ENCODE results near the gene HTR4. TPM values are rescaled to one million over a fixed set of nuclear protein-coding genes. Genes with fewer than 3 reads are reported as not detected.

The HTR4 gene
- polyA plus RNA-seq, 1 of the 3 experiments (the other 2 are of a cell fraction), result not detected

DNA sequence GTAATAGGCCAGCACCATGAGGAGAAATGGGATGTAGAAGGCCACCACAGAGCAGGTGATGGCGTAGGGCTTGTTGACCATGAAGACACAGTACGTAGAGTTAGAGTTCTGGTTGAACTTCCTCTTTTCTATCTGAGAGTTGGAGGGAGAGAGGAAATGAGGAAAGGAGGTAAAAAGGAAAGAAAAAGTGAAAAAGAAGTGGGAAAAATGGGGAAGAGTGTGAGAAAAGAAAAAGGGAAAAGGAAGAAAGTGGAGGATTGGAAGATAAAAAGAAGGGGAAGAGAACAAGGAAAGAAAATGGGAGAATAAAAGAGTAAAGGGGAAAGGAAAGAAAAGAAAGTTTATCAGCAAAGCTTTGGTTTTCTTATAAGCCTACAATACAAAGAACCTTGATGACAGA is 144.4 kb downstream of the HTR4 start:
- TF ChIP-seq RCOR1 (IDR thresholded peaks at IDR 0.05; ENCODE audit: low read length), result no peak
- TF ChIP-seq, protein P1, sequence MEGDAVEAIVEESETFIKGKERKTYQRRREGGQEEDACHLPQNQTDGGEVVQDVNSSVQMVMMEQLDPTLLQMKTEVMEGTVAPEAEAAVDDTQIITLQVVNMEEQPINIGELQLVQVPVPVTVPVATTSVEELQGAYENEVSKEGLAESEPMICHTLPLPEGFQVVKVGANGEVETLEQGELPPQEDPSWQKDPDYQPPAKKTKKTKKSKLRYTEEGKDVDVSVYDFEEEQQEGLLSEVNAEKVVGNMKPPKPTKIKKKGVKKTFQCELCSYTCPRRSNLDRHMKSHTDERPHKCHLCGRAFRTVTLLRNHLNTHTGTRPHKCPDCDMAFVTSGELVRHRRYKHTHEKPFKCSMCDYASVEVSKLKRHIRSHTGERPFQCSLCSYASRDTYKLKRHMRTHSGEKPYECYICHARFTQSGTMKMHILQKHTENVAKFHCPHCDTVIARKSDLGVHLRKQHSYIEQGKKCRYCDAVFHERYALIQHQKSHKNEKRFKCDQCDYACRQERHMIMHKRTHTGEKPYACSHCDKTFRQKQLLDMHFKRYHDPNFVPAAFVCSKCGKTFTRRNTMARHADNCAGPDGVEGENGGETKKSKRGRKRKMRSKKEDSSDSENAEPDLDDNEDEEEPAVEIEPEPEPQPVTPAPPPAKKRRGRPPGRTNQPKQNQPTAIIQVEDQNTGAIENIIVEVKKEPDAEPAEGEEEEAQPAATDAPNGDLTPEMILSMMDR (IDR thresholded peaks at IDR 0.05), result no peak
- no peak for TF ChIP-seq TCF12 (IDR thresholded peaks at IDR 0.05)
- Histone ChIP-seq H3K79me2 (ENCODE audit: insufficient read depth) (no peaks in the 10 kb centered on the region), H3K4me1 (ENCODE audit: control insufficient read depth in 1 of 2, insufficient read depth in 2 of 2, low read depth in 1 of 2, low read length in 1 of 2) (no peaks in the 10 kb centered on the region), H3K4me3 (ENCODE audit: low read depth in 2 of 2, low read length in 1 of 2) (no peak overlapping the region), H3K9ac (no peak overlapping the region), H2AFZ (ENCODE audit: low read depth) (no peak overlapping the region), H4K20me1 (ENCODE audit: insufficient read depth) (no peaks in the 10 kb centered on the region), H3K27me3 (ENCODE audit: insufficient read depth) (no peaks in the 10 kb centered on the region), H3F3A (replicated peaks; ENCODE audit: insufficient read depth) (no peaks in the 10 kb centered on the region), H3K36me3 (replicated peaks in 1 of 2; ENCODE audit: control insufficient read depth in 1 of 2, insufficient read depth in 2 of 2, low read length in 1 of 2) (no peaks in the 10 kb centered on the region), H3K9me3 (no peaks in the 10 kb centered on the region), H3K27ac (ENCODE audit: low read depth in 2 of 2, low read length in 1 of 2) (no peak overlapping the region), H3K4me2 (no peak overlapping the region), H3K9me2 (no peaks in the 10 kb centered on the region)
- ChIA-PET POLR2A (no interaction called here), CTCF (no interaction called here)
- 50% methylated on average over 2 of the region's 2 CpGs for WGBS (ENCODE audit: low lambda C conversion rate)
- no peak for DNase-seq

DNA sequence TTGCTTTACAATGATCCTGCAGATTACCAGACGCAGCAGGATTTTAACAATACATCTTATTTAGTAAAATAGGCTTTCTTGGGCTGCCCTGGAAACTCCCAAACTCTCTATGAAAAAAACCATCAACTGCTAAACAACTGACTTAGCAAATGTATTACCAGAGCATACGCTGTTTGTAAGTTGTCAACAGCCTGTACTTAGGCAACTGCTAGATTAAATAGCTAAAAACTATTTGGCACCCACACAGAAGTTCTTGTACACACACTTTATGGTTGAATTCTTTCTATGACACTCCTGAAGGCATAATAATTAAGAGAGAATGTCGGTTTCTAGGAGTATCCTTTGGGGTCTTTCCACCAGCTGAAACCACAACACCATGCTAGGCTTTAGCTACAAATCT is 146.7 kb downstream of the HTR4 start:
- Histone ChIP-seq H3K4me2 (no peak overlapping the region), H3K4me3 (ENCODE audit: low read depth in 2 of 2, low read length in 1 of 2) (no peak overlapping the region), H3K9me2 (no peaks in the 10 kb centered on the region), H3K79me2 (ENCODE audit: insufficient read depth) (no peaks in the 10 kb centered on the region), H3K9ac (no peak overlapping the region), H3K27ac (ENCODE audit: low read depth in 2 of 2, low read length in 1 of 2) (no peak overlapping the region), H4K20me1 (ENCODE audit: insufficient read depth) (no peaks in the 10 kb centered on the region), H2AFZ (ENCODE audit: low read depth) (no peak overlapping the region), H3K36me3 (replicated peaks in 1 of 2; ENCODE audit: control insufficient read depth in 1 of 2, insufficient read depth in 2 of 2, low read length in 1 of 2) (no peaks in the 10 kb centered on the region), H3K27me3 (ENCODE audit: insufficient read depth) (no peaks in the 10 kb centered on the region), H3K9me3 (no peaks in the 10 kb centered on the region), H3F3A (replicated peaks; ENCODE audit: insufficient read depth) (no peaks in the 10 kb centered on the region), H3K4me1 (ENCODE audit: control insufficient read depth in 1 of 2, insufficient read depth in 2 of 2, low read depth in 1 of 2, low read length in 1 of 2) (no peaks in the 10 kb centered on the region)
- WGBS (ENCODE audit: low lambda C conversion rate), result 47% methylated on average over 3 of the region's 3 CpGs
- POLR2A ChIA-PET, result no interaction called here
- TF ChIP-seq RFX5 (IDR thresholded peaks at IDR 0.05; ENCODE audit: low read length), result no peak
- DNase-seq, result no peak
- CTCF ChIA-PET, result interaction anchor here (1.1 to 1.3 kb wide), 2 partner anchors 24 to 223 kb away, joined by 3 to 5 read pairs; no protein-coding TSS in a partner anchor

DNA sequence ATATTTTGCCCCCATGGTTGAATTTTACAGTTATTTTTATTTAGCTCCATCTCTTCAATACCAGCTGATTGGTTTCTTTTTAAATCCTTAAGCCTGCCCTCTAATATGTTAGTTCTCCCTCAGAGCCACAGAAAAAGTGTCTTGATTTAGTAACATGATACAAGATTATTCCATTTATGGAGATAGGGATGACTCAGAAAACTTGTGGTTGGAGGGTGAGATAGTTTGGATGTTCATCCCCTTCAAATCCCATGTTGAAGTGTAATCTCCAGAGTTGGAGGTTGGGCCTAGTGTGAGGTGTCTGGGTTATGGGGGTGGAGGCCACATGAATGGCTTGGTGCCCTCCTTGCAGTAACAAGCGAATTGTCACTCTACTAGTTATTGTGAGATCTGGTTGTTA is 154.9 kb downstream of the HTR4 start:
- Histone ChIP-seq H4K20me1 (ENCODE audit: insufficient read depth) (no peaks in the 10 kb centered on the region), H3K9me3 (no peaks in the 10 kb centered on the region), H3K27me3 (ENCODE audit: insufficient read depth) (no peaks in the 10 kb centered on the region; the same call in 1 of the 2 replicates), H3K9me2 (no peaks in the 10 kb centered on the region), H3F3A (replicated peaks; ENCODE audit: insufficient read depth) (no peaks in the 10 kb centered on the region), H3K4me2 (no peak overlapping the region), H3K27ac (ENCODE audit: low read depth in 2 of 2, low read length in 1 of 2) (no peak overlapping the region), H3K4me3 (ENCODE audit: low read depth in 2 of 2, low read length in 1 of 2) (no peak overlapping the region), H3K9ac (no peak overlapping the region), H2AFZ (ENCODE audit: low read depth) (no peak overlapping the region), H3K79me2 (ENCODE audit: insufficient read depth) (no peaks in the 10 kb centered on the region), H3K36me3 (replicated peaks in 1 of 2; ENCODE audit: control insufficient read depth in 1 of 2, insufficient read depth in 2 of 2, low read length in 1 of 2) (no peaks in the 10 kb centered on the region), H3K4me1 (ENCODE audit: control insufficient read depth in 1 of 2, insufficient read depth in 2 of 2, low read depth in 1 of 2, low read length in 1 of 2) (no peaks in the 10 kb centered on the region)
- CTCF ChIA-PET, result interaction anchor here (0.9 kb wide), 1 partner anchor 231 kb away, joined by 3 read pairs; no protein-coding TSS in a partner anchor
- DNase-seq, result no peak
- POLR2A ChIA-PET, result no interaction called here
- TF ChIP-seq, protein P1 (IDR thresholded peaks at IDR 0.05), result no peak
- TF ChIP-seq, protein P2, sequence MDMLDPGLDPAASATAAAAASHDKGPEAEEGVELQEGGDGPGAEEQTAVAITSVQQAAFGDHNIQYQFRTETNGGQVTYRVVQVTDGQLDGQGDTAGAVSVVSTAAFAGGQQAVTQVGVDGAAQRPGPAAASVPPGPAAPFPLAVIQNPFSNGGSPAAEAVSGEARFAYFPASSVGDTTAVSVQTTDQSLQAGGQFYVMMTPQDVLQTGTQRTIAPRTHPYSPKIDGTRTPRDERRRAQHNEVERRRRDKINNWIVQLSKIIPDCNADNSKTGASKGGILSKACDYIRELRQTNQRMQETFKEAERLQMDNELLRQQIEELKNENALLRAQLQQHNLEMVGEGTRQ (IDR thresholded peaks at IDR 0.05; ENCODE audit: borderline replicate concordance, low read depth, low read length), result no peak
- TF ChIP-seq GABPA (IDR thresholded peaks at IDR 0.05; ENCODE audit: low read depth), result no peak
- no peak for TF ChIP-seq FOSL2 (IDR thresholded peaks at IDR 0.05; ENCODE audit: borderline replicate concordance, low read depth)
- TF ChIP-seq RCOR1 (IDR thresholded peaks at IDR 0.05; ENCODE audit: low read length), result no peak
- TF ChIP-seq, protein P3, sequence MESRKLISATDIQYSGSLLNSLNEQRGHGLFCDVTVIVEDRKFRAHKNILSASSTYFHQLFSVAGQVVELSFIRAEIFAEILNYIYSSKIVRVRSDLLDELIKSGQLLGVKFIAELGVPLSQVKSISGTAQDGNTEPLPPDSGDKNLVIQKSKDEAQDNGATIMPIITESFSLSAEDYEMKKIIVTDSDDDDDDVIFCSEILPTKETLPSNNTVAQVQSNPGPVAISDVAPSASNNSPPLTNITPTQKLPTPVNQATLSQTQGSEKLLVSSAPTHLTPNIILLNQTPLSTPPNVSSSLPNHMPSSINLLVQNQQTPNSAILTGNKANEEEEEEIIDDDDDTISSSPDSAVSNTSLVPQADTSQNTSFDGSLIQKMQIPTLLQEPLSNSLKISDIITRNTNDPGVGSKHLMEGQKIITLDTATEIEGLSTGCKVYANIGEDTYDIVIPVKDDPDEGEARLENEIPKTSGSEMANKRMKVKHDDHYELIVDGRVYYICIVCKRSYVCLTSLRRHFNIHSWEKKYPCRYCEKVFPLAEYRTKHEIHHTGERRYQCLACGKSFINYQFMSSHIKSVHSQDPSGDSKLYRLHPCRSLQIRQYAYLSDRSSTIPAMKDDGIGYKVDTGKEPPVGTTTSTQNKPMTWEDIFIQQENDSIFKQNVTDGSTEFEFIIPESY (IDR thresholded peaks at IDR 0.05; ENCODE audit: borderline replicate concordance, low read depth), result no peak
- 30% methylated on average over 1 of the region's 1 CpG for WGBS (ENCODE audit: low lambda C conversion rate)

All from SK-N-SH (cell line).